ENCODE measurements around the gene MTA1. TPM values are rescaled to one million over a fixed set of nuclear protein-coding genes. Genes with fewer than 3 reads are reported as not detected.
A peak's percentile ranks its signal among the peaks of the same experiment; 100 is the strongest.

MTA1 gene
- polyA plus RNA-seq, 1 of the 3 experiments (the other 2 are of a cell fraction) = 96.3 TPM

GRCh38 chr14:105476097-105476830 lies 56.6 kb downstream of the MTA1 start:
- H3K9me2 ChIP-seq = no peaks in the 10 kb centered on the region
- H4K20me1 ChIP-seq (ENCODE audit: insufficient read depth) = peaks cover 6% of the 10 kb centered on the region; the same call in 1 of the 2 replicates
- peak overlapping the region; percentile 89 to 99 for H3K27ac ChIP-seq (ENCODE audit: low read depth in 2 of 2, low read length in 1 of 2)
- peaks cover 32% of the 10 kb centered on the region for H3K79me2 ChIP-seq (ENCODE audit: insufficient read depth)
- peak; percentile 86 for DNase-seq
- peaks cover 29% of the 10 kb centered on the region for H3F3A ChIP-seq (replicated peaks; ENCODE audit: insufficient read depth)
- ChIA-PET CTCF (interaction anchor here (0.8 to 3.1 kb wide), 9 partner anchors 10 to 382 kb away, joined by 3 to 34 read pairs (median 4); partner anchors contain the start of genes CRIP1 and TEDC1), POLR2A (interaction anchor here (0.9 to 1.4 kb wide), 2 partner anchors 14 to 20 kb away, joined by 3 to 9 read pairs; no protein-coding TSS in a partner anchor)
- H3K4me3 ChIP-seq (ENCODE audit: low read depth in 2 of 2, low read length in 1 of 2) = peak overlapping the region; percentile 92 to 96
- WGBS (ENCODE audit: low lambda C conversion rate) = 20% methylated on average over 1 of the region's 21 CpGs
- no peaks in the 10 kb centered on the region for H3K27me3 ChIP-seq (ENCODE audit: insufficient read depth)
- peak overlapping the region; percentile 99 for H3K9ac ChIP-seq
- H3K4me2 ChIP-seq = peak overlapping the region; percentile 96
- no peaks in the 10 kb centered on the region for H3K9me3 ChIP-seq
- peaks cover 0 to 2% of the 10 kb centered on the region in 2 experiments for H3K36me3 ChIP-seq (replicated peaks in 1 of 2; ENCODE audit: control insufficient read depth in 1 of 2, insufficient read depth in 2 of 2, low read length in 1 of 2)
- H2AFZ ChIP-seq (ENCODE audit: low read depth) = no peak overlapping the region
- H3K4me1 ChIP-seq (ENCODE audit: control insufficient read depth in 1 of 2, insufficient read depth in 2 of 2, low read depth in 1 of 2, low read length in 1 of 2) = peaks cover 27 to 60% of the 10 kb centered on the region in 2 experiments; a peak in 3 of 4 replicates
- TF ChIP-seq CTCF (IDR thresholded peaks at IDR 0.05) = no peak
- peak; percentile 92 for TF ChIP-seq MXI1 (IDR thresholded peaks at IDR 0.05; ENCODE audit: low read depth, low read length)
- TF ChIP-seq SMC3 (IDR thresholded peaks at IDR 0.05; ENCODE audit: low read depth, low read length) = no peak
- peak; percentile 66; the same call in 1 of the 2 replicates for TF ChIP-seq RCOR1 (IDR thresholded peaks at IDR 0.05; ENCODE audit: low read length)
- peak; percentile 86 for TF ChIP-seq NFIC (IDR thresholded peaks at IDR 0.05; ENCODE audit: borderline replicate concordance)
- TF ChIP-seq RAD21 (IDR thresholded peaks at IDR 0.05; ENCODE audit: low read length) = no peak
- no peak for TF ChIP-seq FOXM1 (IDR thresholded peaks at IDR 0.05; ENCODE audit: low read depth)
- no peak for TF ChIP-seq MEF2A (IDR thresholded peaks at IDR 0.05; ENCODE audit: borderline replicate concordance, low read depth)
- no peak for TF ChIP-seq TEAD4 (IDR thresholded peaks at IDR 0.05; ENCODE audit: borderline replicate concordance, insufficient read depth)
- 0 out of 2 replicates have a peak, but pooled peaks have one; percentile 16 for TF ChIP-seq REST (IDR thresholded peaks at IDR 0.05; ENCODE audit: low read depth, low read length)
- TF ChIP-seq, protein P1, sequence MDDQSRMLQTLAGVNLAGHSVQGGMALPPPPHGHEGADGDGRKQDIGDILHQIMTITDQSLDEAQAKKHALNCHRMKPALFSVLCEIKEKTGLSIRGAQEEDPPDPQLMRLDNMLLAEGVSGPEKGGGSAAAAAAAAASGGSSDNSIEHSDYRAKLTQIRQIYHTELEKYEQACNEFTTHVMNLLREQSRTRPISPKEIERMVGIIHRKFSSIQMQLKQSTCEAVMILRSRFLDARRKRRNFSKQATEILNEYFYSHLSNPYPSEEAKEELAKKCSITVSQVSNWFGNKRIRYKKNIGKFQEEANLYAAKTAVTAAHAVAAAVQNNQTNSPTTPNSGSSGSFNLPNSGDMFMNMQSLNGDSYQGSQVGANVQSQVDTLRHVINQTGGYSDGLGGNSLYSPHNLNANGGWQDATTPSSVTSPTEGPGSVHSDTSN (IDR thresholded peaks at IDR 0.05) = no peak
- TF ChIP-seq CHD2 (IDR thresholded peaks at IDR 0.05; ENCODE audit: low read length, partially characterized antibody) = peak; percentile 87
- TF ChIP-seq, protein P2, sequence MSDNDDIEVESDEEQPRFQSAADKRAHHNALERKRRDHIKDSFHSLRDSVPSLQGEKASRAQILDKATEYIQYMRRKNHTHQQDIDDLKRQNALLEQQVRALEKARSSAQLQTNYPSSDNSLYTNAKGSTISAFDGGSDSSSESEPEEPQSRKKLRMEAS (IDR thresholded peaks at IDR 0.05; ENCODE audit: low read depth) = no peak
- no peak for TF ChIP-seq SIN3A (IDR thresholded peaks at IDR 0.05; ENCODE audit: borderline replicate concordance, low read depth, low read length)
- TF ChIP-seq, protein P3, sequence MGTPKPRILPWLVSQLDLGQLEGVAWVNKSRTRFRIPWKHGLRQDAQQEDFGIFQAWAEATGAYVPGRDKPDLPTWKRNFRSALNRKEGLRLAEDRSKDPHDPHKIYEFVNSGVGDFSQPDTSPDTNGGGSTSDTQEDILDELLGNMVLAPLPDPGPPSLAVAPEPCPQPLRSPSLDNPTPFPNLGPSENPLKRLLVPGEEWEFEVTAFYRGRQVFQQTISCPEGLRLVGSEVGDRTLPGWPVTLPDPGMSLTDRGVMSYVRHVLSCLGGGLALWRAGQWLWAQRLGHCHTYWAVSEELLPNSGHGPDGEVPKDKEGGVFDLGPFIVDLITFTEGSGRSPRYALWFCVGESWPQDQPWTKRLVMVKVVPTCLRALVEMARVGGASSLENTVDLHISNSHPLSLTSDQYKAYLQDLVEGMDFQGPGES (IDR thresholded peaks at IDR 0.05; ENCODE audit: low read depth, low read length) = no peak
- TF ChIP-seq, protein P4, sequence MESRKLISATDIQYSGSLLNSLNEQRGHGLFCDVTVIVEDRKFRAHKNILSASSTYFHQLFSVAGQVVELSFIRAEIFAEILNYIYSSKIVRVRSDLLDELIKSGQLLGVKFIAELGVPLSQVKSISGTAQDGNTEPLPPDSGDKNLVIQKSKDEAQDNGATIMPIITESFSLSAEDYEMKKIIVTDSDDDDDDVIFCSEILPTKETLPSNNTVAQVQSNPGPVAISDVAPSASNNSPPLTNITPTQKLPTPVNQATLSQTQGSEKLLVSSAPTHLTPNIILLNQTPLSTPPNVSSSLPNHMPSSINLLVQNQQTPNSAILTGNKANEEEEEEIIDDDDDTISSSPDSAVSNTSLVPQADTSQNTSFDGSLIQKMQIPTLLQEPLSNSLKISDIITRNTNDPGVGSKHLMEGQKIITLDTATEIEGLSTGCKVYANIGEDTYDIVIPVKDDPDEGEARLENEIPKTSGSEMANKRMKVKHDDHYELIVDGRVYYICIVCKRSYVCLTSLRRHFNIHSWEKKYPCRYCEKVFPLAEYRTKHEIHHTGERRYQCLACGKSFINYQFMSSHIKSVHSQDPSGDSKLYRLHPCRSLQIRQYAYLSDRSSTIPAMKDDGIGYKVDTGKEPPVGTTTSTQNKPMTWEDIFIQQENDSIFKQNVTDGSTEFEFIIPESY (IDR thresholded peaks at IDR 0.05; ENCODE audit: borderline replicate concordance, low read depth) = no peak
- no peak for TF ChIP-seq RFX5 (IDR thresholded peaks at IDR 0.05; ENCODE audit: low read length)
- no peak for TF ChIP-seq NRF1 (IDR thresholded peaks at IDR 0.05; ENCODE audit: low read depth, low read length)
- no peak for TF ChIP-seq USF1 (IDR thresholded peaks at IDR 0.05; ENCODE audit: borderline replicate concordance, low read depth)
- TF ChIP-seq FOXJ3 (CRISPR knock-in tag; IDR thresholded peaks at IDR 0.05) = no peak
- TF ChIP-seq ELF1 (IDR thresholded peaks at IDR 0.05) = no peak
